ENCODE data around the gene AZGP1. TPM values are rescaled to one million over a fixed set of nuclear protein-coding genes. Genes with fewer than 3 reads are reported as not detected.
"Not testable (repeated sequence)": the region's sequence is repeated elsewhere in the genome, so short reads cannot be mapped to it uniquely, and the experiment has no call there.

AZGP1 gene
- total RNA-seq, 2 donors from 2014 or later = 0.33 to 1.2 TPM

DNA sequence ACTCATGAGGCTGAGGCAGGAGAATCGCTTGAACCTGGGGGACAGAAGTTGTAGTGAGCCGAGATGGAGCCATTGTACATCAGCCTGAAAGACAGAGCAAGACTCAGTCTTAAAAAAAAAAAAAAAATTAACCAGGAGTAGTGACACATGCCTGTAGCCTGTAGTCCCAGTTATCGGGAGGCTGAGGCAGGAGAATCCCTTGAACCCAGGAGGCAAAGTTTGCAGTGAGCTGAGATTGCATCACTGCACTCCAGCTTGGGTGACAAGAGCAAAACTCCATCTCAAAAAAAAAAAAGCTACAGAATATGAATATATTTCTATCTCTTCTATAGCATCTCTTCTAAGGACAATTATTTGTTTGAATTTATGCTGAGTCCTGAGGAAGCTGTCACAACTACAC lies 6.5 kb downstream of the AZGP1 start:
- DNase-seq (ENCODE audit: low spot score) = no peak
- intact Hi-C loops (cut with DNase I) = no loop called here

- DNase-seq (ENCODE audit: low spot score) = no peak
- intact Hi-C loops (cut with DNase I) = no loop called here
These were observed 17.1 kb downstream of the AZGP1 start for GRCh38 chr7:99958564-99959227.

- DNase-seq (ENCODE audit: low spot score) = no peak
- intact Hi-C loops (cut with DNase I) = no loop called here
These were observed 20.6 kb downstream of the AZGP1 start for GRCh38 chr7:99955247-99955646.

DNA sequence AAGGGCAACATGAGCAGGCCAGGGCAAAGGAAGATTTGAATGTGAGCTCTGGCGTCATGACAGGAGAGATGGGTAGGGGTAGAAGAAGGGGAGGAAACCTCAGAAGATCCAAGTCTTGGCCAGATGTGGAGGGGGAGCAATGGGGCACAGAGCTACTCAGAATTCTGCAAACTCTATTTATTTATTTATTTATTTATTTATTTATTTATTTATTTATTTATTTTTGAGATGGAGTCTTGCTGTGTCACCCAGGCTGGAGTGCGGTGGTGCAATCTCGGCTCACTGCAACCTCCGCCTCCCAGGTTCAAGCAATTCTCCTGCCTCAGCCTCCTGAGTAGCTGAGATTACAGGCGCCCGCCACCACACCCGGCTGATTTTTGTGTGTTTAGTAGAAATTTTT lies 21.2 kb downstream of the AZGP1 start:
- intact Hi-C loops (cut with DNase I); DNase-seq (ENCODE audit: low spot score): not testable (repeated sequence)

- DNase-seq (ENCODE audit: low spot score) = peak; percentile 89
- intact Hi-C loops (cut with DNase I) = no loop called here
These were observed 22.2 kb downstream of the AZGP1 start for GRCh38 chr7:99953649-99954048.

- intact Hi-C loops (cut with DNase I); DNase-seq (ENCODE audit: low spot score): not testable (repeated sequence)
These were observed 23.2 kb downstream of the AZGP1 start for GRCh38 chr7:99952649-99953048.

- DNase-seq (ENCODE audit: low spot score); intact Hi-C loops (cut with DNase I): not testable (repeated sequence)
These were observed 25.0 kb downstream of the AZGP1 start for GRCh38 chr7:99950819-99951218.

- intact Hi-C loops (cut with DNase I) = no loop called here
- no peak for DNase-seq (ENCODE audit: low spot score)
These were observed 26.1 kb downstream of the AZGP1 start for GRCh38 chr7:99949645-99950228.

- DNase-seq (ENCODE audit: low spot score) = no peak
- intact Hi-C loops (cut with DNase I) = no loop called here
These were observed 28.2 kb downstream of the AZGP1 start for GRCh38 chr7:99947608-99948007.

DNA sequence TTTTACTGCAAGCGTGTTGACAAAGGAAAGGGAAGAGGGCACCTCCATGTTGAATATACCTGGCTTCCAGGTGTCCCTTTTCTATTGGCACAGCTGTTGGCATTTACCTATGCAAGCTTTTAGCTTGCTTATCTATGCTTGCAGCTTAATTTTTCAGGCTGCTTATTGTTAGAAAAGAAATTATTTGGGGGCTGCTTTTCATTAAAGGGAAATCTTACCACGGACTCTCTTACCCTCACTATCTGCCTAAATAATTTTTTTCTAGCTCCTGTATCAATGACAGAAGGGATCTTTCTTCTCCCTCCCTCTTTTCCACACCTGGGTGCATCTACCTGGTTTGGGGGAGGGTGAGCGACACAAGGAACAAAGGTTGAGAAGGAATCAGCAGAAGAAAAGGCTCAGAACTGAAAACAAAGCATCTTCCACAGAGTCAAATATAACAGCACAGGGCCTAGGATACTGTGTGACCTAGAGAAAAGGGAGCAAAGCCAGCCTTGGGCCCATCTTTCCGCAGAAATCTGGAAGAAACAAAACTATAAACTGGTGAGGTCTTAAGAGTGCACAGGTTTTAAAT lies 31.2 kb downstream of the AZGP1 start:
- no peak for DNase-seq (ENCODE audit: low spot score)
- intact Hi-C loops (cut with DNase I) = no loop called here

DNA sequence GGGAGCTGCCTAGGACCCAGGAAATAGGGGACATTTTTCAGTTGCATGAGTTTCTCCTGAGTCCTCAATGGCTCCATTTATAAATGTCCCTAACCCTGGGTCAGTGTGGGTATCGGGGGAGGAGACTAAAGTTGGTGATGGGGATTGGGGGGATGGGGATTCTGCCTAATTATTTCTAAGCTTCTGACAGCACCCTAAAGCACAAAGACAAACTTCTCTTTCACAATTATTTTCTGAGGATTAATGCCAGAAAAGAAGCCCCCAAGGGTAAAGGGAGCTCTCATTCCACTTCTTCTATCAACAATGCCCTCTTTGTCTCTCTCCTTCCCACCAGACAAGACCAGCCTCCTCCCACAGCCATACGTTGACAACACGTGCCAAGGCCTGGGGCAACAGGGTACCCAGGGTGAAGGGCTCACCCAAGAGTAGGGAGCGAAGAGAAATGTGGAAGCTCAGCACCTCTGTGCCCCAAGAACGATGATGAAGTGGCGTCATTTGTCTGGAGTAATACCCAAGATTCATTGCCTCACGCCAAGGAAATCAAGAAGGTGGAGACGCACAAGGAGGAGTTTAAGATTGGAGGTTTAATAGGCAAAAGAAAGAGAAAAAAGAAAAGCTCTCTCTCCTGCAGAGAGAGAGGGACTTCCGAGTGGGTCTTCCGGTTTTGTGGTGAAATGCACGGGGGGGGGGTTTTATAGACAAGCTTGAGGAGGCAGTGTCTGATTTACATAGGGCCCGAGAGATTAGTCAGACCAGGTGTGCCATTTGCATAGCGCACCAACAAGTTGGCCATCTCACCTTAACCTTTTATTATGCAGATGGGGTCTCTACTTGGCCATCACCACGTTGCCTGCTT lies 32.0 kb downstream of the AZGP1 start:
- DNase-seq (ENCODE audit: low spot score) = no peak
- intact Hi-C loops (cut with DNase I) = no loop called here

- DNase-seq (ENCODE audit: low spot score) = no peak
- intact Hi-C loops (cut with DNase I) = no loop called here
These were observed 37.5 kb downstream of the AZGP1 start for GRCh38 chr7:99938296-99938695.

DNA sequence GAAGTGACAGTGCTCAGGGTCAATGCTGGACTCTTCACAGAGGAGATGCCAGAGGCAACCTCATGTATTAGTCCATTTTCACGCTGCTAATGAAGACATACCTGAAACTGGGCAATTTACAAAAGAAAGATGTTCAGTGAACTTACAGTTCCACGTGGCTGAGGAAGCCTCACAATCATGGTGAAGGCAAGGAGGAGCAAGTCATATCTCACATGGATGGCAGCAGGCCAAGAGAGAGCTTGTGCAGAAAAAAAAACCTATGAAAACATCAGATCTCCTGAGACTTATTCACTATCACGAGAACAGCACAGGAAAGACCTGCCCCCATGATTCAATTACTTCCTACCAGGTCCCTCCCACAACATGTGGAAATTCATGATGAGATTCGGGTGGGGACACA lies 40.8 kb downstream of the AZGP1 start:
- DNase-seq (ENCODE audit: low spot score); intact Hi-C loops (cut with DNase I): not testable (repeated sequence)

DNA sequence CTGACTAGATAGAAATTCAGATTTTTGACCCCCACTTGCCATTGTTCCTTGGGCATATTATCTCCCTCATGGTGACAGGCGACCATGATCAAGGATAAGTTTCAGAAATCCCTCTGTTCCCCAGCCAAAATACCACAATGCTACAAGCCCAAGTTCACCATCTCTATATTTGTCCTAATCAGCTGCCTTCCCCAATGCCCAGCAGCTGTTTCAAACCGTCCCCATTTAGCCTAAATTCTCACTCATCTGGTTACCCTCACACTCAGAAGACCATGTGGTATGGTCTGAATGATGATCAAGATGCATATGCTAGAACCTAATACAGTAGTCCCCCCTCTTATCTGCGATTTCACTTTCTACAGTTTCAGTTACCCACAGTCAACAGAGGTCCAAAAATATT lies 45.5 kb downstream of the AZGP1 start:
- DNase-seq (ENCODE audit: low spot score) = no peak
- intact Hi-C loops (cut with DNase I) = no loop called here

DNA sequence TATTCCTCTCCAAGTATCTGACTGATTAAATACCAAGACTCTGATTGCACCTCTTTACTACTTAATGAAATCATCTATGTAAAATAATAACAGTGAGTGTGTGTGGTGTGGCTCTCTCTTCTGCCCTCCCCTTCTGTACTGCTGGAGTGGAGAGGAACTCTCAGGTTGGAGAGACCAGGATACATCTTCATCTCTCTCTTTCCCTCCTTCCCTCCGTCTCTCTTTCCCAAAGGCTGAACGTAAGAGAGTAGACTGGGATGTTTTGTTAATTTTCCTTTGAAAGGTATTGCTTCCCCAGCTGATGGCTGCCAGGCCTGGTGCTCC lies 46.1 kb downstream of the AZGP1 start:
- DNase-seq (ENCODE audit: low spot score) = no peak

GRCh38 chr7:99928994-99929729 lies 46.7 kb downstream of the AZGP1 start, which contains the start of gene GJC3:
TSS of gene GJC3 (minus strand) at chr7:99929620. CDS start at chr7:99929620, 0 bp downstream.
- intact Hi-C loops (cut with DNase I) = no loop called here

More for the DNA sequence above, 46.1 kb downstream of the AZGP1 start:
- intact Hi-C loops (cut with DNase I) = no loop called here

GRCh38 chr7:99928188-99928587 lies 47.6 kb downstream of the AZGP1 start:
- no peak for DNase-seq (ENCODE audit: low spot score)
- intact Hi-C loops (cut with DNase I) = no loop called here

More at GRCh38 chr7:99928994-99929729, 46.7 kb downstream of the AZGP1 start, which contains the start of gene GJC3:
- DNase-seq (ENCODE audit: low spot score) = peak; percentile 80

DNA sequence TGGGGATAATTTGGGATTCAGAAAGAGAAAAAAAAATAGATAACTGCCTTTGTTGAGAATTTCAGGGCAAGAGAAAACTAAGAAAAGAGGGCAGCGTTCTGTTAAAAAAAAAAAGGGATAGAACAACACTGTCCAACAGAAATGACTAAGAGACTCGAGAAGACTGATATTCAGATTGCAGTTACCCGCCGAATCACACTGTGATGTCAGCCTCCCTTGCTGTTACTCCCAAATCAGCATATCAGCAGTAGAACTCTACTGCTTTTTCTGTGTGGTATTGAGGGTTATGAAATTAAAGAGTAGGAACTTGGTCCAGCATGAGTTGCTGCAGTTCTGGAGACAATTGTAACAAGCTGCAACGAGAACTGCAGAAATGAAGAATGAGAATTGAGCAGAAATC lies 48.3 kb downstream of the AZGP1 start:
- intact Hi-C loops (cut with DNase I) = no loop called here

DNA sequence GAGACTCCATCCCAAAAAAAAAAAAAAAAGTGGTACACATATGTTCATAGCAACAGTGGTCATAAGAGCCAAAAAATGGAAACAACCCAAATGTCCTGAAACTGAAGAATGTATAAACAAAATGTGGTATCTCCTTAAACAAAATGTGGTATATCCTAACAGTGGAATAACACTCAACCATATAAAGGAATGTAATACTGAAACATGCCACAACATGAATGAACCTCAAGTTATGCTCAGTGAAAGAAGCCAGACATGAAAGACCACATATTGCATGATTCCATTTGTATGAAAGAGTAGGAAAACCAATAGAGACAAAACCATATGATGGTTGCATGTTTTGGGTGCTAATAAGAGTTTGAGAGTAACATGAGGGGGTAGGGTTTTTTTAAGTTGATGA lies 49.5 kb downstream of the AZGP1 start:
- intact Hi-C loops (cut with DNase I) = no loop called here
- no peak for DNase-seq (ENCODE audit: low spot score)

More for the DNA sequence above, 48.3 kb downstream of the AZGP1 start:
- no peak for DNase-seq (ENCODE audit: low spot score)

Data from posterior vena cava (tissue), 2 donors.